Measurements from ENCODE around the gene EGFL8.
"Not testable (repeated sequence)": the region's sequence is repeated elsewhere in the genome, so short reads cannot be mapped to it uniquely, and the experiment has no call there.

EGFL8 gene

GRCh38 chr6:32210191-32210601 lies 45.8 kb downstream of the EGFL8 start:
- ATAC-seq (replicated peaks) (no peak), DNase-seq (no peak)
- H3K36me3 Mint-ChIP-seq (ENCODE audit: insufficient read depth), result no peaks in the 10 kb centered on the region
- peaks cover 0 to 9% of the 10 kb centered on the region in 2 donors for H3K4me1 Mint-ChIP-seq (ENCODE audit: low read depth in 2 of 2)
- peak overlapping the region in 1 of 2 donors; percentile 0 for H3K27ac Mint-ChIP-seq
- no peaks in the 10 kb centered on the region for H3K9me3 Mint-ChIP-seq
- no peak overlapping the region for H3K4me3 Mint-ChIP-seq
- no peaks in the 10 kb centered on the region for H3K27me3 Mint-ChIP-seq

GRCh38 chr6:32211432-32211831 lies 47.0 kb downstream of the EGFL8 start:
- not testable (repeated sequence) for H3K36me3 Mint-ChIP-seq (ENCODE audit: insufficient read depth); ATAC-seq (replicated peaks); DNase-seq; H3K9me3 Mint-ChIP-seq; H3K27me3 Mint-ChIP-seq; H3K4me3 Mint-ChIP-seq
- peaks cover 0 to 11% of the 10 kb centered on the region in 2 donors for H3K4me1 Mint-ChIP-seq (ENCODE audit: low read depth in 2 of 2)
- H3K27ac Mint-ChIP-seq, result peak overlapping the region in 1 of 2 donors; percentile 2

GRCh38 chr6:32212076-32212760 lies 47.8 kb downstream of the EGFL8 start:
- Mint-ChIP-seq H3K4me1 (ENCODE audit: low read depth in 2 of 2) (peaks cover 0 to 11% of the 10 kb centered on the region in 2 donors), H3K4me3 (no peak overlapping the region), H3K36me3 (ENCODE audit: insufficient read depth) (no peaks in the 10 kb centered on the region), H3K9me3 (no peaks in the 10 kb centered on the region), H3K27me3 (no peaks in the 10 kb centered on the region), H3K27ac (peak overlapping the region; percentile 2 to 62)
- peak; percentile 44 for ATAC-seq (replicated peaks)
- no peak for DNase-seq

GRCh38 chr6:32213649-32214048 lies 49.3 kb downstream of the EGFL8 start:
- Mint-ChIP-seq H3K9me3 (no peaks in the 10 kb centered on the region), H3K27me3 (no peaks in the 10 kb centered on the region)

GRCh38 chr6:32214126-32214525 lies 49.7 kb downstream of the EGFL8 start:
- Mint-ChIP-seq H3K27me3 (peaks cover 0 to 2% of the 10 kb centered on the region in 2 donors), H3K9me3 (no peaks in the 10 kb centered on the region), H3K36me3 (ENCODE audit: insufficient read depth) (no peaks in the 10 kb centered on the region), H3K4me3 (no peak overlapping the region), H3K27ac (peak overlapping the region in 1 of 2 donors; percentile 62), H3K4me1 (ENCODE audit: low read depth in 2 of 2) (peaks cover 0 to 11% of the 10 kb centered on the region in 2 donors)
- DNase-seq (no peak), ATAC-seq (replicated peaks) (no peak)

More at GRCh38 chr6:32213649-32214048, 49.3 kb downstream of the EGFL8 start:
- H3K27ac Mint-ChIP-seq, result peak overlapping the region in 1 of 2 donors; percentile 62
- no peak overlapping the region for H3K4me3 Mint-ChIP-seq
- no peak for DNase-seq
- ATAC-seq (replicated peaks), result no peak
- peaks cover 0 to 11% of the 10 kb centered on the region in 2 donors for H3K4me1 Mint-ChIP-seq (ENCODE audit: low read depth in 2 of 2)
- no peaks in the 10 kb centered on the region for H3K36me3 Mint-ChIP-seq (ENCODE audit: insufficient read depth)

GRCh38 chr6:32215617-32216016 lies 51.2 kb downstream of the EGFL8 start:
- Mint-ChIP-seq H3K4me1 (ENCODE audit: low read depth in 2 of 2) (peaks cover 0 to 11% of the 10 kb centered on the region in 2 donors), H3K27me3 (peaks cover 0 to 13% of the 10 kb centered on the region in 2 donors), H3K4me3 (no peak overlapping the region), H3K9me3 (no peaks in the 10 kb centered on the region), H3K27ac (no peak overlapping the region), H3K36me3 (ENCODE audit: insufficient read depth) (no peaks in the 10 kb centered on the region)
- ATAC-seq (replicated peaks), result no peak
- DNase-seq, result no peak

GRCh38 chr6:32216285-32216684 lies 51.9 kb downstream of the EGFL8 start:
- ATAC-seq (replicated peaks) (no peak), DNase-seq (no peak)
- Mint-ChIP-seq H3K4me1 (ENCODE audit: low read depth in 2 of 2) (peaks cover 0 to 11% of the 10 kb centered on the region in 2 donors), H3K4me3 (no peak overlapping the region), H3K36me3 (ENCODE audit: insufficient read depth) (no peaks in the 10 kb centered on the region), H3K27ac (no peak overlapping the region), H3K27me3 (peaks cover 0 to 14% of the 10 kb centered on the region in 2 donors), H3K9me3 (no peaks in the 10 kb centered on the region)

- H3K4me1 Mint-ChIP-seq (ENCODE audit: low read depth in 2 of 2), result peaks cover 0 to 8% of the 10 kb centered on the region in 2 donors
- H3K4me3 Mint-ChIP-seq, result no peak overlapping the region
- ATAC-seq (replicated peaks) (no peak), DNase-seq (no peak)
- H3K27ac Mint-ChIP-seq, result no peak overlapping the region
- no peaks in the 10 kb centered on the region for H3K9me3 Mint-ChIP-seq
- peaks cover 0 to 21% of the 10 kb centered on the region in 2 donors for H3K27me3 Mint-ChIP-seq
- H3K36me3 Mint-ChIP-seq (ENCODE audit: insufficient read depth), result no peaks in the 10 kb centered on the region
These were observed 52.6 kb downstream of the EGFL8 start for GRCh38 chr6:32216998-32217397.
